Erythroblast (primary cell): ENCODE results near the gene MPST.

Source experiments
- GATA1 ChIP-seq: IDR thresholded peaks from 2 replicates; pipeline ENCODE4 v1.6.1; 2011; ENCODE audit warnings: low read depth, mild to moderate bottlenecking, control low read depth, low read length, moderate library complexity
- POLR2A ChIP-seq: IDR thresholded peaks from 2 replicates; pipeline ENCODE4 v1.6.1; 2011; ENCODE audit warnings: mild to moderate bottlenecking, low read length

- TF ChIP-seq GATA1 (no peak), POLR2A (no peak)
Observed at GRCh38 chr22:36986242-36986821, 33.2 kb upstream of the MPST start.
